ENCODE measurements around the gene CXCR4. TPM values are rescaled to one million over a fixed set of nuclear protein-coding genes. Genes with fewer than 3 reads are reported as not detected.

CXCR4 gene
- polyA plus RNA-seq, 1 donor from 2014 or later, result 0.50 TPM

GRCh38 chr2:136124805-136125204, 6.9 kb upstream of the CXCR4 start:
- H3K4me2 ChIP-seq (ENCODE audit: low read length), result no peak overlapping the region

GRCh38 chr2:136122661-136123060, 4.7 kb upstream of the CXCR4 start:
- Histone ChIP-seq H3K27me3 (ENCODE audit: insufficient read depth, low read depth, low read length) (peaks cover 29% of the 10 kb centered on the region), H3F3A (ENCODE audit: insufficient read depth, low read length, poor library complexity, severe bottlenecking) (no peaks in the 10 kb centered on the region), H3K27ac (ENCODE audit: low read length) (no peak overlapping the region), H3K9me3 (ENCODE audit: low read length) (no peaks in the 10 kb centered on the region), H2AFZ (ENCODE audit: low read depth, low read length) (no peak overlapping the region), H3K36me3 (ENCODE audit: insufficient read depth, low read length) (no peaks in the 10 kb centered on the region), H3K9me2 (ENCODE audit: insufficient read depth, low read length) (no peaks in the 10 kb centered on the region), H3K79me2 (replicated peaks; ENCODE audit: insufficient read depth, low read length) (no peaks in the 10 kb centered on the region), H3K9ac (ENCODE audit: low read length) (no peak overlapping the region), H3K4me3 (ENCODE audit: low read length) (no peak overlapping the region), H3K4me2 (ENCODE audit: low read length) (no peak overlapping the region), H4K20me1 (ENCODE audit: insufficient read depth) (no peaks in the 10 kb centered on the region)
- TF ChIP-seq EP300 (conservative IDR thresholded peaks at IDR 0.05; ENCODE audit: poor library complexity, severe bottlenecking) (no peak), MXI1 (conservative IDR thresholded peaks at IDR 0.05; ENCODE audit: poor library complexity, severe bottlenecking) (no peak), SMC3 (conservative IDR thresholded peaks at IDR 0.05; ENCODE audit: poor library complexity) (no peak), CTCF (IDR thresholded peaks at IDR 0.05; ENCODE audit: poor library complexity, severe bottlenecking) (no peak), EZH2 (IDR thresholded peaks at IDR 0.05; ENCODE audit: borderline replicate concordance, insufficient read depth, low read length, poor library complexity, severe bottlenecking) (no peak), TAF1 (IDR thresholded peaks at IDR 0.05; ENCODE audit: low read depth) (no peak)

More at GRCh38 chr2:136124805-136125204, 6.9 kb upstream of the CXCR4 start:
- no peak overlapping the region for H2AFZ ChIP-seq (ENCODE audit: low read depth, low read length)
- no peaks in the 10 kb centered on the region for H3K79me2 ChIP-seq (replicated peaks; ENCODE audit: insufficient read depth, low read length)
- TF ChIP-seq MXI1 (conservative IDR thresholded peaks at IDR 0.05; ENCODE audit: poor library complexity, severe bottlenecking) (no peak), EP300 (conservative IDR thresholded peaks at IDR 0.05; ENCODE audit: poor library complexity, severe bottlenecking) (no peak), SMC3 (conservative IDR thresholded peaks at IDR 0.05; ENCODE audit: poor library complexity) (no peak), RAD21 (conservative IDR thresholded peaks at IDR 0.05) (no peak), POLR2AphosphoS5 (IDR thresholded peaks at IDR 0.05) (no peak), EZH2 (IDR thresholded peaks at IDR 0.05; ENCODE audit: borderline replicate concordance, insufficient read depth, low read length, poor library complexity, severe bottlenecking) (no peak), CTCF (IDR thresholded peaks at IDR 0.05; ENCODE audit: poor library complexity, severe bottlenecking) (no peak), REST (IDR thresholded peaks at IDR 0.05; ENCODE audit: borderline replicate concordance) (no peak), TAF1 (IDR thresholded peaks at IDR 0.05; ENCODE audit: low read depth) (no peak)
- H3K4me3 ChIP-seq (ENCODE audit: low read length), result no peak overlapping the region
- peaks cover 9% of the 10 kb centered on the region for H3K27me3 ChIP-seq (ENCODE audit: insufficient read depth, low read depth, low read length)
- no peak overlapping the region for H3K9ac ChIP-seq (ENCODE audit: low read length)
- H3K27ac ChIP-seq (ENCODE audit: low read length), result no peak overlapping the region
- no peaks in the 10 kb centered on the region for H3K9me2 ChIP-seq (ENCODE audit: insufficient read depth, low read length)
- H3K36me3 ChIP-seq (ENCODE audit: insufficient read depth, low read length), result no peaks in the 10 kb centered on the region
- no peaks in the 10 kb centered on the region for H3F3A ChIP-seq (ENCODE audit: insufficient read depth, low read length, poor library complexity, severe bottlenecking)
- H3K9me3 ChIP-seq (ENCODE audit: low read length), result no peaks in the 10 kb centered on the region
- H4K20me1 ChIP-seq (ENCODE audit: insufficient read depth), result no peaks in the 10 kb centered on the region
